Tibial nerve (tissue), 4 donors: Measurements from ENCODE around the gene KIRREL2.

Experiments
- EP300 ChIP-seq, 2 donors: sonication (generic); formaldehyde crosslinking; IDR thresholded peaks; one replicate each; pipeline ENCODE4 v1.6.1; 2017; ENCODE audit warnings: antibody characterized with exemption in 2 of 2, mild to moderate bottlenecking in 1 of 2
- POLR2A ChIP-seq, 2 donors: fragments of 450-650 bp; IDR thresholded peaks; one replicate each; pipeline ENCODE4 v1.6.1; 2017; ENCODE audit warnings: antibody characterized with exemption in 2 of 2, mild to moderate bottlenecking in 2 of 2, moderate library complexity in 2 of 2
- TF ChIP-seq, protein P1 (sequence below), 5 experiments: fragments of 200-600 bp in 3 of 5; fragments of 450-650 bp in 2 of 5; sonication (generic) in 3 of 5; IDR thresholded peaks; one replicate each; pipeline ENCODE4 v1.5.1; 2016 to 2019; ENCODE audit warnings: antibody characterized with exemption in 5 of 5, mild to moderate bottlenecking in 3 of 5, moderate library complexity in 2 of 5

DNA sequence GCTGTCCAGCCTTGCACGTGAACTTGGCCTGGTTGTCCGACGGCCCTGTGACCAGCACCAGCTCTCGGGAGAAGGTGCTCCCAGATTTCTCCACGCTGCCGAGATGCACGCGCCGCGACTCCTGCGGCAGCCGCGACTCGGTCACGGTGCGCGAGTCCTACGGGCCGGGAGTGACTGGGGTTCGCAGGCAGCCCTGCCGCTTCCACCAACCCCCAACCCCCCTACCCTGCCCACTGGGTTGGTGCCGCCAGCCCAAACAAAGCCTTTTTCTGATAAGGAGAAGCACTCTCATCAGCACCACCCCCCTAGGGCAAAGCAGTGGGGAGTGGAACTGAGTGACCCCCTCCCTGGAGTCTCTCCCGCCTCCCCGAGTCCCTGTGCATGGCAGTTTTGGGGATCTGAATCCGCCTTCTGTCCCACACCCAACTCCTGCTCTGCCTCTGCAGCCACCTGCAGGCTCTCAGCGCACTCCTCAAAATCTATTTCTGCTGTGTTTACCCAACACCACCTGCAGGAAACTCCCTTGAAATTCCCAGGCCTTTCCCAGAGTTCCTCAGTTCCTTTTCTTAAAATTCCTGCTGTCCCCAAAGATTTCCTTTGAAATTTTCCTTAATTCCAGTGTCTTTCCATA is 10.6 kb upstream of the KIRREL2 start:
- TF ChIP-seq, protein P1, sequence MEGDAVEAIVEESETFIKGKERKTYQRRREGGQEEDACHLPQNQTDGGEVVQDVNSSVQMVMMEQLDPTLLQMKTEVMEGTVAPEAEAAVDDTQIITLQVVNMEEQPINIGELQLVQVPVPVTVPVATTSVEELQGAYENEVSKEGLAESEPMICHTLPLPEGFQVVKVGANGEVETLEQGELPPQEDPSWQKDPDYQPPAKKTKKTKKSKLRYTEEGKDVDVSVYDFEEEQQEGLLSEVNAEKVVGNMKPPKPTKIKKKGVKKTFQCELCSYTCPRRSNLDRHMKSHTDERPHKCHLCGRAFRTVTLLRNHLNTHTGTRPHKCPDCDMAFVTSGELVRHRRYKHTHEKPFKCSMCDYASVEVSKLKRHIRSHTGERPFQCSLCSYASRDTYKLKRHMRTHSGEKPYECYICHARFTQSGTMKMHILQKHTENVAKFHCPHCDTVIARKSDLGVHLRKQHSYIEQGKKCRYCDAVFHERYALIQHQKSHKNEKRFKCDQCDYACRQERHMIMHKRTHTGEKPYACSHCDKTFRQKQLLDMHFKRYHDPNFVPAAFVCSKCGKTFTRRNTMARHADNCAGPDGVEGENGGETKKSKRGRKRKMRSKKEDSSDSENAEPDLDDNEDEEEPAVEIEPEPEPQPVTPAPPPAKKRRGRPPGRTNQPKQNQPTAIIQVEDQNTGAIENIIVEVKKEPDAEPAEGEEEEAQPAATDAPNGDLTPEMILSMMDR (IDR thresholded peaks at IDR 0.05), result no peak
- TF ChIP-seq POLR2A (IDR thresholded peaks at IDR 0.05) (no peak), EP300 (IDR thresholded peaks at IDR 0.05) (no peak)
